Sigmoid colon (tissue), 7 donors: ENCODE results near the gene CENPQ. TPM values are rescaled to one million over a fixed set of nuclear protein-coding genes. Genes with fewer than 3 reads are reported as not detected.

Experiments used
- DNase-seq: peaks from one replicate; pipeline ENCODE4 v3.0.0-alpha.2; 2019
- H3K27ac ChIP-seq, 4 donors: fragments of 200-600 bp; sonication (generic); one replicate each; pipeline ENCODE4 v1.5.1; 2016 to 2019; ENCODE audit warnings: mild to moderate bottlenecking in 1 of 4
- H3K27me3 ChIP-seq, 3 donors: fragments of 200-600 bp; sonication (generic); one replicate each; pipeline ENCODE4 v1.5.1; 2019; ENCODE audit warnings: mild to moderate bottlenecking in 1 of 3
- H3K36me3 ChIP-seq, 4 donors: fragments of 200-600 bp; sonication (generic); one replicate each; pipeline ENCODE4 v1.5.1; 2016 to 2019
- H3K4me1 ChIP-seq, 4 donors: fragments of 200-600 bp; sonication (generic); one replicate each; pipeline ENCODE4 v1.5.1; 2017 to 2019
- H3K4me3 ChIP-seq, 4 donors: fragments of 200-600 bp; sonication (generic); one replicate each; pipeline ENCODE4 v1.5.1; 2017 to 2019; ENCODE audit warnings: mild to moderate bottlenecking in 2 of 4, moderate library complexity in 1 of 4
- H3K9me3 ChIP-seq, 4 donors: fragments of 200-600 bp in 3 of 4; sonication (generic) in 3 of 4; one replicate each; pipeline versions ENCODE4 v1.5.1 to v1.6.1; 2013 to 2019
- CTCF ChIP-seq, 4 experiments: fragments of 450-650 bp in 3 of 4; fragments of 200-600 bp in 1 of 4; IDR thresholded peaks; one replicate each; pipeline ENCODE4 v1.5.1; 2016 to 2019; ENCODE audit warnings: antibody characterized with exemption in 4 of 4, mild to moderate bottlenecking in 3 of 4, moderate library complexity in 2 of 4
- EP300 ChIP-seq, 4 donors: sonication (generic); formaldehyde crosslinking; IDR thresholded peaks; one replicate each; pipeline ENCODE4 v1.6.1; 2017; ENCODE audit warnings: antibody characterized with exemption in 4 of 4
- POLR2A ChIP-seq, 2 donors: fragments of 450-650 bp; IDR thresholded peaks; one replicate each; pipeline ENCODE4 v1.6.1; 2016; ENCODE audit warnings: antibody characterized with exemption in 2 of 2, mild to moderate bottlenecking in 2 of 2, moderate library complexity in 2 of 2
- POLR2AphosphoS5 ChIP-seq, 4 donors: sonication (generic); formaldehyde crosslinking; IDR thresholded peaks; one replicate each; pipeline ENCODE4 v1.6.1; 2017; ENCODE audit warnings: antibody characterized with exemption in 4 of 4
- WGBS, 2 donors: extraction: QIAGEN DNeasy Blood & Tissue Kit; methylation state at CpG; one replicate each; pipeline ENCODE4 v1.1.7; 2013; 5-methylcytosine and 5-hydroxymethylcytosine counted together
- intact Hi-C: fragments of 100-400 bp; cut with DNase I; formaldehyde crosslinking; loops from one replicate; pipeline ENCODE4 v1.15.1; 2023
- polyA plus RNA-seq, 3 donors: library from polyadenylated mRNA; stranded (reverse); fragments of 200-250 nt; gene quantifications; one replicate each; pipeline ENCODE4 v1.2.3, GENCODE V29; 2013
- total RNA-seq, 4 donors: library from RNA; depleted of rRNA; stranded (reverse); fragments of >200 nt; gene quantifications; one replicate each; pipeline ENCODE4 v1.1.0, GENCODE V29; 2016
- donor health status: healthy with polysubstance abuse.
- donor health status: Bipolar disorder and iron deficiency.
- donor health status: healthy.

The CENPQ gene
- total and polyA plus RNA-seq, 7 donors, result 2.8 to 5.1 (median 4.3) TPM

DNA sequence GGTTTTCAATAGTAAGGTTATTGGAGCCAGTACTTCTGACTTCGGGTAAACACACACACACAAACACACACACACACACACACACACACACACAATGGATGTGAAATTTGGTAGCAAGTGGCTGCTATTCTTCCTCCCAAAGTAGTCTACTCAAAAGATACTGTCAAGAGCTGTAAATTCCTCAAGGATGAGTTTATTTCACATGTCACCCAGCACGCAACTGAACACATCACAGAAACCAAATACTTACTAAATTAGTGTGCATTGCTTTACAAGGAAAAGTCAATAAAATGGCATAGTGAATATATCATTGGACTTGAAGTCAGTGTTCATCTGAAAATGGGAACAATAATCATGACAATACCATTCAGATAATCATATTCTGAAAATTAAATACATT is 33.0 kb upstream of the CENPQ start:
- 70 to 86% methylated on average over 2 of the region's 2 CpGs for WGBS, 2 donors
- peaks cover 6 to 70% (median 23%) of the 10 kb centered on the region in 4 donors for H3K36me3 ChIP-seq
- H3K27ac ChIP-seq, result no peak overlapping the region
- H3K27me3 ChIP-seq, result no peaks in the 10 kb centered on the region
- TF ChIP-seq EP300 (IDR thresholded peaks at IDR 0.05) (no peak), CTCF (IDR thresholded peaks at IDR 0.05) (no peak), POLR2AphosphoS5 (IDR thresholded peaks at IDR 0.05) (no peak), POLR2A (IDR thresholded peaks at IDR 0.05) (no peak)
- no peak overlapping the region for H3K4me3 ChIP-seq
- H3K4me1 ChIP-seq, result no peaks in the 10 kb centered on the region
- no peak for DNase-seq
- H3K9me3 ChIP-seq, result no peaks in the 10 kb centered on the region
- intact Hi-C loops, result no loop called here

DNA sequence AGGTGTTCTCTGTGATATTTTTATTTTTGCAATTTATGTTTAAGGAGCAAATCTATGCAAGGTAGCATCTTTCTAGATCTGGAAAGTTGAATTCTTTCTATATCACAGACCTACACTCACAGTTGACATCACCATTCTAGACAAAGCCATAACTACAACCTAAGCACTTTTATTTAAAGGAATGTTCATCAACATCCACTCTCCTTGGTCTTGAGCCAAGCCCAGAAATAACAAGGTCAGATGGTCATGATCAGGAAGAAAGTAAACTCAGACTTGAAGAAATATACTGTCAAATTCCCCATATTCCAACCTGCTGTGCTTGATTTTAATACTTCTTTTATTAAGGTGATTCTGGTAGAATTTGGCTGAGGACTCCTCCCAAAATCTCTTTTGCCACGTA is 32.3 kb upstream of the CENPQ start:
- intact Hi-C loops, result no loop called here
- H3K27ac ChIP-seq, result no peak overlapping the region
- WGBS, 2 donors, result 97% methylated on average over 1 of the region's 1 CpG
- no peak for DNase-seq
- no peaks in the 10 kb centered on the region for H3K4me1 ChIP-seq
- H3K36me3 ChIP-seq, result peaks cover 7 to 77% (median 26%) of the 10 kb centered on the region in 4 donors
- H3K27me3 ChIP-seq, result no peaks in the 10 kb centered on the region
- no peak overlapping the region for H3K4me3 ChIP-seq
- no peaks in the 10 kb centered on the region for H3K9me3 ChIP-seq
- TF ChIP-seq EP300 (IDR thresholded peaks at IDR 0.05) (no peak), POLR2A (IDR thresholded peaks at IDR 0.05) (no peak), POLR2AphosphoS5 (IDR thresholded peaks at IDR 0.05) (no peak), CTCF (IDR thresholded peaks at IDR 0.05) (no peak)

DNA sequence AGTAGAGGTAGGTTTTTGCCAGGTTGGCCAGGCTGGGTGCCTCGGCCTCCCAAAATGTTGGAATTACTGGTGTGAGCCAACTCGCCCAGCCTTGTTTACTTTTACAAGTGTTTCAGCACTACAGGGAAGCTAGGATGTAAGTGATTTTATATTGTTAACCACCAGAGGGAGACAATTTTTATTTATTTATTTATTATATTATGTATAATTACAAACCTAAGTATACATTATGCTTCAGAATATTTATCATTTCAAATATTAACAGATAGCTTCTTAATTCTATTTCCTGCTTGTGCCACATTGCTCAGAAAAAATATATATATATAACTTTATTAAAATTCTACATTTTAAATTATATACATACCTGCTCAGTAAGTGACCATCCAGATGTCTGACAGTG is 9.9 kb upstream of the CENPQ start:
- Histone ChIP-seq H3K36me3 (peaks cover 5 to 98% (median 17%) of the 10 kb centered on the region in 4 donors), H3K9me3 (no peaks in the 10 kb centered on the region), H3K4me3 (no peak overlapping the region), H3K4me1 (peaks cover 0 to 5% (median 0%) of the 10 kb centered on the region in 4 donors), H3K27me3 (no peaks in the 10 kb centered on the region), H3K27ac (no peak overlapping the region)
- no peak for DNase-seq
- WGBS, 2 donors, result 68 to 80% methylated on average over 2 of the region's 2 CpGs
- TF ChIP-seq POLR2A (IDR thresholded peaks at IDR 0.05) (no peak), CTCF (IDR thresholded peaks at IDR 0.05) (no peak), EP300 (IDR thresholded peaks at IDR 0.05) (no peak), POLR2AphosphoS5 (IDR thresholded peaks at IDR 0.05) (no peak)
- intact Hi-C loops, result no loop called here

GRCh38 chr6:49454787-49455709 is 8.1 kb upstream of the CENPQ start:
- intact Hi-C loops, result no loop called here
- no peak overlapping the region for H3K27ac ChIP-seq
- WGBS, 2 donors, result 88 to 92% methylated on average over 3 of the region's 3 CpGs
- peaks cover 5 to 90% (median 15%) of the 10 kb centered on the region in 4 donors for H3K36me3 ChIP-seq
- H3K4me3 ChIP-seq, result no peak overlapping the region
- peaks cover 0 to 19% (median 2%) of the 10 kb centered on the region in 4 donors for H3K4me1 ChIP-seq
- no peaks in the 10 kb centered on the region for H3K27me3 ChIP-seq
- H3K9me3 ChIP-seq, result no peaks in the 10 kb centered on the region
- DNase-seq, result no peak
- TF ChIP-seq POLR2A (IDR thresholded peaks at IDR 0.05) (no peak), POLR2AphosphoS5 (IDR thresholded peaks at IDR 0.05) (no peak), CTCF (IDR thresholded peaks at IDR 0.05) (no peak), EP300 (IDR thresholded peaks at IDR 0.05) (no peak)
